Spleen (tissue), 7 donors: ENCODE data around the gene DOCK1.

Experiments
- POLR2AphosphoS5 ChIP-seq, 3 donors: sonication (generic); formaldehyde crosslinking; IDR thresholded peaks; one replicate each; pipeline ENCODE4 v1.5.1; 2017; ENCODE audit warnings: antibody characterized with exemption in 3 of 3
- TF ChIP-seq, protein P1 (sequence below), 11 experiments: fragments of 200-600 bp in 7 of 11; fragments of 450-650 bp in 4 of 11; sonication (generic) in 4 of 11; IDR thresholded peaks in 8 of 11; conservative IDR thresholded peaks in 3 of 11; 1 replicate in 7 of 11; 2 replicates in 4 of 11; pipeline versions ENCODE4 v1.4.0 to v1.8.0; 2016 to 2021; ENCODE audit warnings: antibody characterized with exemption in 11 of 11, inconsistent platforms in 4 of 11, mild to moderate bottlenecking in 1 of 11
- donor health status: DM: no; HTN: no; CAD: no; lungs with moderate emphysema.
- donor health status: DM: no; HTN: no; CAD: no.
- donor health status: DM: no; HTN: no; CAD: no.

GRCh38 chr10:127221281-127221680 lies 316.1 kb downstream of the DOCK1 start:
- TF ChIP-seq POLR2AphosphoS5 (IDR thresholded peaks at IDR 0.05), result no peak
- TF ChIP-seq, protein P1, sequence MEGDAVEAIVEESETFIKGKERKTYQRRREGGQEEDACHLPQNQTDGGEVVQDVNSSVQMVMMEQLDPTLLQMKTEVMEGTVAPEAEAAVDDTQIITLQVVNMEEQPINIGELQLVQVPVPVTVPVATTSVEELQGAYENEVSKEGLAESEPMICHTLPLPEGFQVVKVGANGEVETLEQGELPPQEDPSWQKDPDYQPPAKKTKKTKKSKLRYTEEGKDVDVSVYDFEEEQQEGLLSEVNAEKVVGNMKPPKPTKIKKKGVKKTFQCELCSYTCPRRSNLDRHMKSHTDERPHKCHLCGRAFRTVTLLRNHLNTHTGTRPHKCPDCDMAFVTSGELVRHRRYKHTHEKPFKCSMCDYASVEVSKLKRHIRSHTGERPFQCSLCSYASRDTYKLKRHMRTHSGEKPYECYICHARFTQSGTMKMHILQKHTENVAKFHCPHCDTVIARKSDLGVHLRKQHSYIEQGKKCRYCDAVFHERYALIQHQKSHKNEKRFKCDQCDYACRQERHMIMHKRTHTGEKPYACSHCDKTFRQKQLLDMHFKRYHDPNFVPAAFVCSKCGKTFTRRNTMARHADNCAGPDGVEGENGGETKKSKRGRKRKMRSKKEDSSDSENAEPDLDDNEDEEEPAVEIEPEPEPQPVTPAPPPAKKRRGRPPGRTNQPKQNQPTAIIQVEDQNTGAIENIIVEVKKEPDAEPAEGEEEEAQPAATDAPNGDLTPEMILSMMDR (IDR thresholded peaks at IDR 0.05 in 8 of 11, conservative IDR thresholded peaks at IDR 0.05 in 3 of 11), result no peak
